ENCODE data around the gene SLAIN1.

SLAIN1 gene

GRCh38 chr13:77760893-77761292 is 63.4 kb downstream of the SLAIN1 start:
- peak; percentile 11 for DNase-seq

GRCh38 chr13:77767413-77767812 is 69.9 kb downstream of the SLAIN1 start:
- no peak for DNase-seq

DNA sequence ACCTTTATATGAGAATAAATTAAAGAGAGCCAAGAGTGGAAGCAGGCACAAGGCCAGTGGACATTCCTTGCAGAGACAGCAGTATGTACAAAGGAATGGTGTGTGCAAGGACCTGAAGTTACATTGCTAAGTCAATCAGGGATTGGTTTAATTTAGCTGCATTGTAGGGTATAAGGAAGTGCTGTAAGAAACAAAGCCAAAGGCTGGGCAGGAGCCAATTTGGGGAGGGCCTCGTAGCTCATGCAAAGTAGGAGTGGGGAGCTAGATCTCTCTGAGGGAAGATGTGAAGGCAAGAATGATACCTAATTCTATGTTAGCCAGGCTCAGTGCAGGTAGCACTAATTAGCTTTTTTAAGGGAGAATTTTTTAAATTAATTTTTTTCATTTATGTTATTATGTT is 76.7 kb downstream of the SLAIN1 start:
- no peak for DNase-seq

DNA sequence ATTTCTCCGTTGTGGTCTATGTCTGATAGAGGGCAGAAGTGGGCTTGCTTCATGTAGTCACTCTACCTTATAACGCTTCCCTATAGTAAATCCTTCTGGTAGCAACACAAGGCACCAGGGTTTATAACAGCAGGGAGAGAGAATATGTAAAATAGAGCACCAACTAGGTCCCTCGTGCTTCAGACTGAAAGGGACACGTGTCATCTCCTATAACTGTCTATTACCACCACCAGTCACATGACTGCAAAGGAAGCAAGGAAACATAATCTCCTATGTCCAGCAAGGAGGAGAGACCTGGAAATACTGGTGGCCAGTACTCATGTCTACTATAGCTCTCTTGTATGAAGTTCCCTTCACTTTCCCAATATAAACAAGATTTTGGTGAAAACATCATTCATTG is 79.2 kb downstream of the SLAIN1 start:
- no peak for DNase-seq

GRCh38 chr13:77779552-77780272 is 82.2 kb downstream of the SLAIN1 start:
- DNase-seq = no peak

DNA sequence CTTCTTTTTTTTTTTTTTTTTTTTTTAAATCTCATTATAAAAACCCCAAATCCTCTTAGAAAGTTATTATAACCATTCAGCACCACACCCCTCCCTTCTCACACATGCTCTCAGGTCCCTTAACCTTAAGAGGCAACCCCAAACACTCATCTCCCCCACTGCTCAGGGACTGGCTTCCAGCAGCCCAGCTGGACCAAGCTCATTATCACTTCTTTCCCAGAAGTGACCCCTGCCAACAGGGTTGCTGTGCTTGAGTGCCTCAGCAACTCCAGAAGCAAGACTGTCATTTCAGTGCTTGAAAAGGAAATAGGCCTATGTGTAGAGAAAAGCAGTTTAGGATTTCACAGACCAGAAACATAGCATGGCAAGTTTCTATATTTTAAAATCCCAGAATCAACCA is 84.3 kb downstream of the SLAIN1 start:
- DNase-seq = no peak

GRCh38 chr13:77784515-77784914 is 87.0 kb downstream of the SLAIN1 start:
- no peak for DNase-seq

DNA sequence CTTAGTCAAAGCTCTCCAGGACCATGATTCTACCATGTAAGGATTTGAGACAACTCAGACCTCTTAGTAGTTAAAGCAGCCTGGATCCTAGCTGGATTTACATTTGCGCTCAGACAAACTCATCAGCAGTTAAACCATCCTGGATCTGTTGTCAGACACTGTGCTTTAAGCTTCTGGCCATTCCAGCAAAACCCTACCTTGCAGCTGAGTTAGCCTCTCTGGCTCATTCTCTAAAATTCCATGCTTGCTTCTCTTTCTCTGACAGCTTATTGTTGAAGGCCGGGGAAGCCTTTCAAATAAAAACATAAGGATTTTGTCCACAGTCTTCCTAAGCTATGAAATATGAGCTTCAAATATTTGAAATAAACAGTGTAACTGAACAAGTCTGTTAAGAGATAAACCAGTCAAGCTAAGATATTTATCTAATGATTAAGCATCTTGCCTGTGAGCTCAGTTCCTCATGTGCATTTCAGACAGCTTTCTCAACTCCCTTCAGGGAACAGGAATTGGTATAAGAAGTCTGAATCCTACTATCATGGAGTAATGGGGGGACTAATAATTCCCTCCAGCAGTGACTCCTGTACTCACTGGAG is 89.3 kb downstream of the SLAIN1 start:
- DNase-seq = no peak

DNA sequence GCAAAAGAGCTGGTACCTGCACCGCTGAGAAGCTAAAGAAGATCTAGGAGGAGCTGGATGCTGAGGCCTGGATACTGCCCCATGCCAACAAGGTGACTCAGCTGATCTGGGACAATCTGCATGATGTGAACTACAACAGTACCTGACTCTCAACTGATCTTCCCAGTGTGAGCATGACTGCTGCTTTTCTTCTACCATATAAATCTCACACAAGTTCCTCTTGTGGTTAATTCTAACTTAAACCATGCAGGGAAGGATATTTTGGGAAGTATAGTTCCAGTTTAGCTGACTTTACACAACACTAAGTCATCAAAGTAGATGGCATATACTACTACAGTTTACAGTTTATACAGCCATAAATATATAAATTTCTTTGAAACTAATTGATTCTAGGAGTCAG is 91.9 kb downstream of the SLAIN1 start:
- no peak for DNase-seq

GRCh38 chr13:77800219-77800618 is 102.7 kb downstream of the SLAIN1 start:
- no peak for DNase-seq

DNA sequence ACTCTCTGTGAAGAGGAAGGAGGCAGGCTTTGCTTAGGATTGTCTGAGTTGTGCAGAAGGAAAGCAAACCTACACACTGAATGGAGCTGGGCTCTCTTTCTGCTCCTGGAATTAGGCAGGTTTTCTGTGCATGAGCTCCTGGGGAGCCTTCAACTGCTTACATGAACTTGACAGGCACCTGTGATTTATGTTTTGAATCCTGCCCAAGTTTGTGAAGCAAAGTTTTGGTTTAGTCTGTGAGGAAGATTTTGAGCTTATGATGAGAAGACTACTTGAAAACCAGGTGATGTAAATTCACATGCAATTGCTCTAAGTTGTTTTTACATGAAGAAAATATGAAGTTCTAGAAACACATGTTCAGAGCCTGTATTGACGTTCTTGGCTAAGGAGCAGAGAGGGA is 109.0 kb downstream of the SLAIN1 start:
- DNase-seq = no peak

DNA sequence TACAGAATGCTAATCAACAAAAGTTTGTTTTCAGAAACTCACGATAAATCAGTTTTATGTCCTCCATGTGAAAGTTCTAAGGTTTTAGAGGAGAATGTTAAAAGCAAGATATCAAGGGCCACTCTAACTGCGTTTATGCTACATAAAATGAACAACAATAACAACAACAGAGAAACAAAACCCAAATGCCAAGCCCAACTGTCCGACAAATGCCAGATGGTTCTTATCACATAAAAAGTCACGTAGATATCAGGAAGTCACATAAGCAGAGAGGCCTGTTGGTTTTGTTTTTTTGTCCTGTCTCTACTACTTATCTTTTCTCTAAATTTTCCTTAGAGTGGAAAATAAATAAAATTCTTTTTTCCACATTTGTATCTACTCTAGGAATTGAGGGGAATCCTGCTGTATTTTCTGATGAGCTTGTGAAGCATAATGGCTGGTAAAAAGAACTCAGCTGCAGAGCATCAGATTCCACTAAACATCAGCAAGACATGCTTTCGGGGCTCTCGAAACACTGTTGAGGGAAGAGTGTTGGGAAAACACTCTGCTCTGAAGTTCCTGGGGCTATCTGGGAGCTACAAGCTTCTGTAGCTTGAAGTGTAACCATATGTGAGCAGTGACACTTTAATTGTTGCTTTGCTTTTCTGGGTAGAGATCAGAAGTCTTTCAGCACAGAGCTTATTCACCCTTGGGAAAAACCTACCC is 110.1 kb downstream of the SLAIN1 start:
- no peak for DNase-seq

DNA sequence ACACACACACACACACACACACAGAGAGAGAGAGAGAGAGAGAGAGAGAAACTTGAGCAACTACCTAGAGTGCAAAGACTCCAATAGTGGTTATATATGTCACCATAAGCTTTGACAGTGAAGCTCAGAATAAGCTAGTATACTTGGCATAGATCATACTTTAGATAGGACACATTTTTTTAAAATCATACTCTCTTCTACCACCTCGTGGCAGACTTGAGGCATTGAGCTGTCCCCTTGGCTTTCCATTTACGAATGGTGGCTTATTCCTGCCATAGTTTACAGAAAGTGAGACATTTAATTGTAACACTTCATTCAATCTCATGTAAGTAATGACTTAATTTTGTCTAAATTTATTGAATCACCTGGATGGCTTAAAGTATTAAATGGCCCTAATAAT is 112.9 kb downstream of the SLAIN1 start:
- no peak for DNase-seq

DNA sequence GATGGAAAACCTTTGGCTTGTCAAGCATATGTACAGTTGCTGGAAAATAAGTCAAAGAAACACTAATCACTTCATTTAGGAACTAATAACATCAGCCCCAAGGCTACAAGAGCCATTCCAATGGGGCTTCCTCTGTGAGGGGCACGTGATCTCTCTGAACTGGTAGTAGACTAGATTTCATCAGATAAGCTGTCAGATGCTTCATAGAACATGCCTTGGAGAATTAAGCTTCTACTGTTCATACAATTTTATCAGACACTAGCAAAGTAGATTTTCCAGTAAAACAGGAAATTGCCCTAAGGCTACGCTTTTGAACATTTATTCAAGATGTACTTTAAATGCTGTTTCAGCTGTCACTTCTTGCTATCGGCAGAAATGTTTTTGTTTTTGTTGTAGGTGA is 113.4 kb downstream of the SLAIN1 start:
- no peak for DNase-seq

- DNase-seq = no peak
These were observed 113.9 kb downstream of the SLAIN1 start for GRCh38 chr13:77811381-77811780.

GRCh38 chr13:77811981-77812380 is 114.5 kb downstream of the SLAIN1 start:
- DNase-seq = no peak

Measured in NCI-H226 (cell line).